ENCODE measurements around the gene RRP1B. TPM values are rescaled to one million over a fixed set of nuclear protein-coding genes. Genes with fewer than 3 reads are reported as not detected.
A peak's percentile ranks its signal among the peaks of the same experiment; 100 is the strongest.

The RRP1B gene
- polyA plus RNA-seq, 3 donors = 3.3 to 6.1 (median 4.5) TPM

DNA sequence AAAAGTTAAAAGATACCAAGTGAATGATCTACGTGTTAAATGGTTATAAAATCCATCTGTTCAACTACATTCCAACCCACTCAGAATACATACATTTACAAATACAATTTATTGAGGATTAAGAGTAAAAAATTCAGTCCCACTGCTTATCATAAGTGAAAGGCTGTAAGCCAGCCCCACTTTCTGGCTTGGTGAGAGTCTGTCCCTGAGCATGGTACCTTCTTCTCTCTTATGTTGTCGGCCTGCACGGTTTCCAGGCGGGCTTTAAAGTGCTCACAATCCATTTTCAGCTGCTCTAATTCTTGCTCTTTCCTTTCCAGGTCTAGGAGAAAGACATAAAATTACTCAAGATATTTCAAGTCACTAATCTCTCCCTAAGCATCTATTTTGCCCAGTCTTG lies 15.3 kb upstream of the RRP1B start:
- intact Hi-C loops (cut with micrococcal nuclease) = loop anchor here in 1 of 2 donors (10.0 kb wide), 2 partner anchors 289 to 719 kb away; partner anchors contain the start of gene ERVH48-1
- H3K27me3 ChIP-seq (ENCODE audit: control insufficient read depth in 2 of 2, insufficient read depth in 2 of 2, low read length in 2 of 2) = no peaks in the 10 kb centered on the region
- H3K27ac Mint-ChIP-seq = no peak overlapping the region

GRCh38 chr21:43644609-43645008 lies 14.8 kb upstream of the RRP1B start:
- WGBS (ENCODE audit: insufficient coverage) = 61% methylated on average over 4 of the region's 6 CpGs
- peak in 2 of 3 donors; percentile 7 to 47 for DNase-seq
- H3K27ac ChIP-seq (ENCODE audit: low read depth in 1 of 2, low read length in 2 of 2) = no peak overlapping the region
- H3K9ac ChIP-seq (ENCODE audit: insufficient read depth, low read length, poor library complexity, severe bottlenecking) = no peak overlapping the region
- H4K20me1 ChIP-seq (ENCODE audit: insufficient read depth, low read length) = no peaks in the 10 kb centered on the region
- Mint-ChIP-seq H3K36me3 (no peaks in the 10 kb centered on the region), H3K27ac (no peak overlapping the region), H3K4me1 (peaks cover 28% of the 10 kb centered on the region), H3K9me3 (peaks cover 0 to 2% (median 0%) of the 10 kb centered on the region in 7 donors), H3K27me3 (ENCODE audit: low read depth in 3 of 3) (peaks cover 1 to 4% (median 3%) of the 10 kb centered on the region in 3 donors), H3K4me3 (no peak overlapping the region)
- intact Hi-C loops (cut with micrococcal nuclease) = loop anchor here in 1 of 2 donors (10.0 kb wide), 2 partner anchors 290 to 720 kb away; partner anchors contain the start of gene ERVH48-1
- no peaks in the 10 kb centered on the region for H3K36me3 ChIP-seq (replicated peaks in 1 of 2; ENCODE audit: control insufficient read depth in 1 of 2, insufficient read depth in 2 of 2, low read length in 2 of 2)
- H3K4me2 ChIP-seq (replicated peaks; ENCODE audit: extremely low read depth, low read length, poor library complexity, severe bottlenecking) = no peak overlapping the region
- H3K27me3 ChIP-seq (ENCODE audit: control insufficient read depth in 2 of 2, insufficient read depth in 2 of 2, low read length in 2 of 2) = no peaks in the 10 kb centered on the region
- no peak overlapping the region for H2AFZ ChIP-seq (ENCODE audit: insufficient read depth, low read depth, low read length, poor library complexity, severe bottlenecking)
- H3K79me2 ChIP-seq (ENCODE audit: insufficient read depth, low read length) = no peaks in the 10 kb centered on the region
- H3K4me3 ChIP-seq (replicated peaks in 1 of 3; ENCODE audit: low read depth in 2 of 3, low read length in 3 of 3) = no peak overlapping the region
- TF ChIP-seq CTCF (IDR thresholded peaks at IDR 0.05) = no peak
- no peaks in the 10 kb centered on the region for H3K9me3 ChIP-seq (replicated peaks in 1 of 2; ENCODE audit: control insufficient read depth in 1 of 2, insufficient read depth in 1 of 2, low read length in 2 of 2)
- peaks cover 19 to 25% of the 10 kb centered on the region in 2 donors for H3K4me1 ChIP-seq (ENCODE audit: control insufficient read depth in 1 of 2, insufficient read depth in 2 of 2, low read length in 2 of 2)

More for the DNA sequence above, 15.3 kb upstream of the RRP1B start:
- H2AFZ ChIP-seq (ENCODE audit: insufficient read depth, low read depth, low read length, poor library complexity, severe bottlenecking) = no peak overlapping the region
- Mint-ChIP-seq H3K4me1 (peaks cover 31% of the 10 kb centered on the region), H3K9me3 (peaks cover 0 to 2% (median 0%) of the 10 kb centered on the region in 7 donors), H3K36me3 (no peaks in the 10 kb centered on the region), H3K27me3 (ENCODE audit: low read depth in 3 of 3) (peaks cover 1 to 4% (median 3%) of the 10 kb centered on the region in 3 donors), H3K4me3 (no peak overlapping the region)
- H3K4me2 ChIP-seq (replicated peaks; ENCODE audit: extremely low read depth, low read length, poor library complexity, severe bottlenecking) = no peak overlapping the region
- no peak for TF ChIP-seq CTCF (IDR thresholded peaks at IDR 0.05)
- WGBS (ENCODE audit: insufficient coverage) = no CpG with 5 or more reads among the region's 4 CpGs
- no peak overlapping the region for H3K9ac ChIP-seq (ENCODE audit: insufficient read depth, low read length, poor library complexity, severe bottlenecking)
- no peaks in the 10 kb centered on the region for H3K36me3 ChIP-seq (replicated peaks in 1 of 2; ENCODE audit: control insufficient read depth in 1 of 2, insufficient read depth in 2 of 2, low read length in 2 of 2)
- DNase-seq = no peak
- H4K20me1 ChIP-seq (ENCODE audit: insufficient read depth, low read length) = no peaks in the 10 kb centered on the region
- no peak overlapping the region for H3K4me3 ChIP-seq (replicated peaks in 1 of 3; ENCODE audit: low read depth in 2 of 3, low read length in 3 of 3)
- H3K9me3 ChIP-seq (replicated peaks in 1 of 2; ENCODE audit: control insufficient read depth in 1 of 2, insufficient read depth in 1 of 2, low read length in 2 of 2) = no peaks in the 10 kb centered on the region
- no peaks in the 10 kb centered on the region for H3K79me2 ChIP-seq (ENCODE audit: insufficient read depth, low read length)
- H3K27ac ChIP-seq (ENCODE audit: low read depth in 1 of 2, low read length in 2 of 2) = no peak overlapping the region
- peaks cover 19 to 27% of the 10 kb centered on the region in 2 donors for H3K4me1 ChIP-seq (ENCODE audit: control insufficient read depth in 1 of 2, insufficient read depth in 2 of 2, low read length in 2 of 2)

All from CD14-positive monocyte (primary cell).